DOHH2 (cell line): ENCODE results near the gene ITPR1.

Source experiments
- H3F3A ChIP-seq: fragments of 200-600 bp; sonication (generic), shearing (Covaris generic); 2 replicates; pipeline ENCODE4 v1.6.0; 2016; ENCODE audit warnings: antibody characterized with exemption, mild to moderate bottlenecking; ENCODE audit not compliant: control insufficient read depth, insufficient read depth
- H3K27ac ChIP-seq: fragments of 200-600 bp; sonication (generic); 2 replicates; pipeline ENCODE4 v1.5.1; 2014; ENCODE audit warnings: low read depth, mild to moderate bottlenecking, low read length, moderate library complexity
- H3K27me3 ChIP-seq: fragments of 200-600 bp; sonication (generic); 2 replicates; pipeline ENCODE4 v1.6.1; 2014; ENCODE audit warnings: mild to moderate bottlenecking, low read length, mixed read lengths; ENCODE audit not compliant: control insufficient read depth
- H3K36me3 ChIP-seq: fragments of 200-600 bp; sonication (generic); 2 replicates; pipeline ENCODE4 v1.6.1; 2014; ENCODE audit warnings: mild to moderate bottlenecking, low read length, moderate library complexity, mixed read lengths; ENCODE audit not compliant: control insufficient read depth
- H3K4me1 ChIP-seq: fragments of 200-600 bp; sonication (generic); 2 replicates; pipeline ENCODE4 v1.6.1; 2014; ENCODE audit warnings: mild to moderate bottlenecking, low read length, mixed read lengths; ENCODE audit not compliant: control insufficient read depth
- H3K4me2 ChIP-seq: fragments of 200-600 bp; sonication (generic); 2 replicates; pipeline ENCODE4 v1.6.0; 2014; ENCODE audit warnings: mild to moderate bottlenecking, low read length, moderate library complexity
- H3K4me3 ChIP-seq: fragments of 200-600 bp; sonication (generic); 2 replicates; pipeline ENCODE4 v1.5.1; 2014; ENCODE audit warnings: mild to moderate bottlenecking, low read length, mixed read lengths
- H3K79me2 ChIP-seq: fragments of 200-600 bp; sonication (generic); 2 replicates; pipeline ENCODE4 v1.6.1; 2014; ENCODE audit warnings: mild to moderate bottlenecking, low read length, mixed read lengths; ENCODE audit not compliant: control insufficient read depth
- H3K9me2 ChIP-seq: fragments of 200-600 bp; sonication (generic); replicated peaks from 2 replicates; pipeline ENCODE4 v1.6.1; 2014; ENCODE audit warnings: mild to moderate bottlenecking, low read length, mixed read lengths; ENCODE audit not compliant: control insufficient read depth
- H3K9me3 ChIP-seq: fragments of 200-600 bp; sonication (generic); 2 replicates; pipeline ENCODE4 v1.6.1; 2014; ENCODE audit warnings: antibody characterized with exemption, low read length, mixed read lengths; ENCODE audit not compliant: control insufficient read depth, insufficient read depth
- H4K20me1 ChIP-seq: fragments of 200-600 bp; sonication (generic); 2 replicates; pipeline ENCODE4 v1.6.0; 2014; ENCODE audit warnings: low read depth, mild to moderate bottlenecking, antibody characterized with exemption, low read length, moderate library complexity; ENCODE audit not compliant: control insufficient read depth, insufficient read depth
- EZH2phosphoT487 ChIP-seq: fragments of 200-600 bp; sonication (generic); IDR thresholded peaks from 2 replicates; pipeline ENCODE4 v1.6.1; 2017; ENCODE audit warnings: borderline replicate concordance, mild to moderate bottlenecking, antibody characterized with exemption, low read length, moderate library complexity, mixed read lengths
- TF ChIP-seq, protein P1 (sequence below): fragments of 200-600 bp; sonication (generic); IDR thresholded peaks from one replicate; pipeline ENCODE4 v1.5.1; 2014; ENCODE audit warnings: antibody characterized with exemption, mild to moderate bottlenecking, low read depth, low read length; ENCODE audit not compliant: poor library complexity, severe bottlenecking

Gene ITPR1

GRCh38 chr3:4686619-4687018 lies 193.5 kb downstream of the ITPR1 start:
- TF ChIP-seq, protein P1, sequence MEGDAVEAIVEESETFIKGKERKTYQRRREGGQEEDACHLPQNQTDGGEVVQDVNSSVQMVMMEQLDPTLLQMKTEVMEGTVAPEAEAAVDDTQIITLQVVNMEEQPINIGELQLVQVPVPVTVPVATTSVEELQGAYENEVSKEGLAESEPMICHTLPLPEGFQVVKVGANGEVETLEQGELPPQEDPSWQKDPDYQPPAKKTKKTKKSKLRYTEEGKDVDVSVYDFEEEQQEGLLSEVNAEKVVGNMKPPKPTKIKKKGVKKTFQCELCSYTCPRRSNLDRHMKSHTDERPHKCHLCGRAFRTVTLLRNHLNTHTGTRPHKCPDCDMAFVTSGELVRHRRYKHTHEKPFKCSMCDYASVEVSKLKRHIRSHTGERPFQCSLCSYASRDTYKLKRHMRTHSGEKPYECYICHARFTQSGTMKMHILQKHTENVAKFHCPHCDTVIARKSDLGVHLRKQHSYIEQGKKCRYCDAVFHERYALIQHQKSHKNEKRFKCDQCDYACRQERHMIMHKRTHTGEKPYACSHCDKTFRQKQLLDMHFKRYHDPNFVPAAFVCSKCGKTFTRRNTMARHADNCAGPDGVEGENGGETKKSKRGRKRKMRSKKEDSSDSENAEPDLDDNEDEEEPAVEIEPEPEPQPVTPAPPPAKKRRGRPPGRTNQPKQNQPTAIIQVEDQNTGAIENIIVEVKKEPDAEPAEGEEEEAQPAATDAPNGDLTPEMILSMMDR, result no peak
- no peak for TF ChIP-seq EZH2phosphoT487
- H3K4me2 ChIP-seq, result no peak overlapping the region
- H3K36me3 ChIP-seq, result peaks cover 56% of the 10 kb centered on the region
- no peaks in the 10 kb centered on the region for H3K9me2 ChIP-seq
- H3K79me2 ChIP-seq, result no peaks in the 10 kb centered on the region
- H3K4me1 ChIP-seq, result no peaks in the 10 kb centered on the region
- H4K20me1 ChIP-seq, result no peaks in the 10 kb centered on the region
- no peak overlapping the region for H3K27ac ChIP-seq
- H3K4me3 ChIP-seq, result no peak overlapping the region
- no peaks in the 10 kb centered on the region for H3F3A ChIP-seq
- H3K27me3 ChIP-seq, result no peaks in the 10 kb centered on the region
- peaks cover 8% of the 10 kb centered on the region; the same call in 1 of the 2 replicates for H3K9me3 ChIP-seq

- Histone ChIP-seq H3K27me3 (no peaks in the 10 kb centered on the region), H3K4me3 (no peak overlapping the region), H3K4me1 (no peaks in the 10 kb centered on the region), H4K20me1 (no peaks in the 10 kb centered on the region), H3K9me2 (no peaks in the 10 kb centered on the region), H3K9me3 (peaks cover 8% of the 10 kb centered on the region; the same call in 1 of the 2 replicates), H3K27ac (no peak overlapping the region), H3K36me3 (peaks cover 56% of the 10 kb centered on the region), H3F3A (no peaks in the 10 kb centered on the region), H3K79me2 (no peaks in the 10 kb centered on the region), H3K4me2 (no peak overlapping the region)
- TF ChIP-seq EZH2phosphoT487, result no peak
- TF ChIP-seq, protein P1, result no peak
These were observed 194.0 kb downstream of the ITPR1 start for GRCh38 chr3:4687167-4687566.

GRCh38 chr3:4687596-4687995 lies 194.4 kb downstream of the ITPR1 start:
- Histone ChIP-seq H3K36me3 (peaks cover 56% of the 10 kb centered on the region), H4K20me1 (no peaks in the 10 kb centered on the region), H3K9me2 (no peaks in the 10 kb centered on the region), H3K79me2 (no peaks in the 10 kb centered on the region), H3K27me3 (no peaks in the 10 kb centered on the region), H3K9me3 (peaks cover 8% of the 10 kb centered on the region; the same call in 1 of the 2 replicates), H3K27ac (no peak overlapping the region), H3K4me2 (no peak overlapping the region), H3K4me3 (no peak overlapping the region), H3F3A (no peaks in the 10 kb centered on the region), H3K4me1 (no peaks in the 10 kb centered on the region)
- no peak for TF ChIP-seq EZH2phosphoT487
- TF ChIP-seq, protein P1, result no peak
